CD14-positive monocyte (primary cell): ENCODE data around the gene TRPM2. TPM values are rescaled to one million over a fixed set of nuclear protein-coding genes. Genes with fewer than 3 reads are reported as not detected.

Source experiments
- DNase-seq, 3 donors: peaks; one replicate each; pipeline ENCODE4 v3.0.0-alpha.2; 2011 to 2022
- H2AFZ ChIP-seq: 2 replicates; pipeline ENCODE4 v1.6.0; 2012; ENCODE audit warnings: mild to moderate bottlenecking, low read depth, low read length, inconsistent platforms; ENCODE audit not compliant: insufficient read depth, poor library complexity, severe bottlenecking
- H3K27ac ChIP-seq, 2 donors: 1 replicate in 1 of 2; 2 replicates in 1 of 2; pipeline ENCODE4 v1.5.1; 2012 to 2013; ENCODE audit warnings: low read length in 2 of 2, control low read depth in 1 of 2, inconsistent platforms in 1 of 2, low read depth in 1 of 2, mild to moderate bottlenecking in 1 of 2
- H3K27me3 ChIP-seq, 2 donors: one replicate each; pipeline versions ENCODE4 v1.6.0 to v1.6.1; 2011 to 2013; ENCODE audit warnings: low read length in 2 of 2; ENCODE audit not compliant: control insufficient read depth in 2 of 2, insufficient read depth in 2 of 2
- H3K36me3 ChIP-seq, 2 donors: replicated peaks in 1 of 2; 1 replicate in 1 of 2; 2 replicates in 1 of 2; pipeline versions ENCODE4 v1.5.1 to v1.6.1; 2012 to 2013; ENCODE audit warnings: low read length in 2 of 2, control low read depth in 1 of 2, inconsistent platforms in 1 of 2, mild to moderate bottlenecking in 1 of 2; ENCODE audit not compliant: insufficient read depth in 2 of 2, control insufficient read depth in 1 of 2
- H3K4me1 ChIP-seq, 2 donors: 1 replicate in 1 of 2; 2 replicates in 1 of 2; pipeline versions ENCODE4 v1.5.1 to v1.6.1; 2012 to 2013; ENCODE audit warnings: low read length in 2 of 2, control low read depth in 1 of 2, inconsistent platforms in 1 of 2, mild to moderate bottlenecking in 1 of 2, moderate library complexity in 1 of 2; ENCODE audit not compliant: insufficient read depth in 2 of 2, control insufficient read depth in 1 of 2
- H3K4me2 ChIP-seq: replicated peaks from 2 replicates; pipeline ENCODE3; 2012; ENCODE audit warnings: low read length, moderate library complexity, mild to moderate bottlenecking; ENCODE audit not compliant: poor library complexity, severe bottlenecking; ENCODE audit errors: extremely low read depth
- H3K4me3 ChIP-seq, 3 experiments: fragments of 200-600 bp in 1 of 3; sonication (generic) in 1 of 3; replicated peaks in 1 of 3; 1 replicate in 2 of 3; 2 replicates in 1 of 3; pipeline ENCODE4 v1.5.1; 2011 to 2013; ENCODE audit warnings: low read length in 3 of 3, mild to moderate bottlenecking in 3 of 3, control low read depth in 2 of 3, low read depth in 2 of 3, inconsistent platforms in 1 of 3, moderate library complexity in 1 of 3
- H3K79me2 ChIP-seq: 2 replicates; pipeline ENCODE4 v1.6.0; 2012; ENCODE audit warnings: mild to moderate bottlenecking, control low read depth, inconsistent platforms, low read length, moderate library complexity; ENCODE audit not compliant: insufficient read depth
- H3K9ac ChIP-seq: 2 replicates; pipeline ENCODE4 v1.6.0; 2017; ENCODE audit warnings: low read length, mild to moderate bottlenecking; ENCODE audit not compliant: insufficient read depth, poor library complexity, severe bottlenecking
- H3K9me3 ChIP-seq, 2 donors: replicated peaks in 1 of 2; 1 replicate in 1 of 2; 2 replicates in 1 of 2; pipeline versions ENCODE4 v1.5.1 to v1.6.1; 2012 to 2013; ENCODE audit warnings: low read length in 2 of 2, control low read depth in 1 of 2; ENCODE audit not compliant: control insufficient read depth in 1 of 2, insufficient read depth in 1 of 2
- H4K20me1 ChIP-seq: 2 replicates; pipeline ENCODE4 v1.6.0; 2012; ENCODE audit warnings: mild to moderate bottlenecking, low read length, control low read depth, moderate library complexity; ENCODE audit not compliant: insufficient read depth
- H3K27ac Mint-ChIP-seq, 7 donors: one replicate each; pipeline ENCODE4 v1.8.0; 2020; ENCODE audit warnings: mild to moderate bottlenecking in 7 of 7, mixed read lengths in 7 of 7, moderate library complexity in 6 of 7, inconsistent platforms in 2 of 7
- H3K27me3 Mint-ChIP-seq, 3 donors: one replicate each; pipeline ENCODE4 v1.8.0; 2021 to 2022; ENCODE audit warnings: low read depth in 3 of 3, mild to moderate bottlenecking in 3 of 3, mixed read lengths in 3 of 3, moderate library complexity in 3 of 3, inconsistent platforms in 1 of 3
- H3K36me3 Mint-ChIP-seq, 2 donors: one replicate each; pipeline ENCODE4 v1.8.0; 2020; ENCODE audit warnings: mixed read lengths in 2 of 2, inconsistent platforms in 1 of 2, mild to moderate bottlenecking in 1 of 2
- H3K4me1 Mint-ChIP-seq: one replicate; pipeline ENCODE4 v1.8.0; 2020; ENCODE audit warnings: mild to moderate bottlenecking, mixed read lengths
- H3K4me3 Mint-ChIP-seq, 2 donors: one replicate each; pipeline ENCODE4 v1.8.0; 2020; ENCODE audit warnings: mild to moderate bottlenecking in 2 of 2, mixed read lengths in 2 of 2, moderate library complexity in 1 of 2
- H3K9me3 Mint-ChIP-seq, 7 donors: one replicate each; pipeline ENCODE4 v1.8.0; 2020 to 2022; ENCODE audit warnings: mixed read lengths in 7 of 7, mild to moderate bottlenecking in 6 of 7, moderate library complexity in 6 of 7, inconsistent platforms in 2 of 7
- WGBS: methylation state at CpG from one replicate; pipeline ENCODE4 v1.1.5; 2013; ENCODE audit warnings: missing lambda C conversion rate; ENCODE audit not compliant: insufficient coverage; 5-methylcytosine and 5-hydroxymethylcytosine counted together
- intact Hi-C, 2 donors: fragments of 100-400 bp; cut with micrococcal nuclease; formaldehyde crosslinking; loops; one replicate each; pipeline versions ENCODE4 v1.15.0 to v1.15.1; 2023
- polyA plus RNA-seq, 3 donors: library from polyadenylated mRNA; depleted of rRNA in 1 of 3; unstranded in 2 of 3; stranded (reverse) in 1 of 3; fragments of 300-500 nt in 2 of 3; fragments of >200 nt in 1 of 3; fragmentation: Illumina TruSeq in 2 of 3; gene quantifications; 1 replicate in 2 of 3; 2 replicates in 1 of 3; pipeline ENCODE4 v1.2.3, GENCODE V29; 2012 to 2021
- TF ChIP-seq, protein P1 (sequence below): fragments of 200-600 bp; IDR thresholded peaks from one replicate; pipeline ENCODE4 v1.8.0; 2022; ENCODE audit warnings: antibody characterized with exemption, mild to moderate bottlenecking

The TRPM2 gene
- polyA plus RNA-seq, 3 donors, result 7.6 to 21.6 (median 12.2) TPM

DNA sequence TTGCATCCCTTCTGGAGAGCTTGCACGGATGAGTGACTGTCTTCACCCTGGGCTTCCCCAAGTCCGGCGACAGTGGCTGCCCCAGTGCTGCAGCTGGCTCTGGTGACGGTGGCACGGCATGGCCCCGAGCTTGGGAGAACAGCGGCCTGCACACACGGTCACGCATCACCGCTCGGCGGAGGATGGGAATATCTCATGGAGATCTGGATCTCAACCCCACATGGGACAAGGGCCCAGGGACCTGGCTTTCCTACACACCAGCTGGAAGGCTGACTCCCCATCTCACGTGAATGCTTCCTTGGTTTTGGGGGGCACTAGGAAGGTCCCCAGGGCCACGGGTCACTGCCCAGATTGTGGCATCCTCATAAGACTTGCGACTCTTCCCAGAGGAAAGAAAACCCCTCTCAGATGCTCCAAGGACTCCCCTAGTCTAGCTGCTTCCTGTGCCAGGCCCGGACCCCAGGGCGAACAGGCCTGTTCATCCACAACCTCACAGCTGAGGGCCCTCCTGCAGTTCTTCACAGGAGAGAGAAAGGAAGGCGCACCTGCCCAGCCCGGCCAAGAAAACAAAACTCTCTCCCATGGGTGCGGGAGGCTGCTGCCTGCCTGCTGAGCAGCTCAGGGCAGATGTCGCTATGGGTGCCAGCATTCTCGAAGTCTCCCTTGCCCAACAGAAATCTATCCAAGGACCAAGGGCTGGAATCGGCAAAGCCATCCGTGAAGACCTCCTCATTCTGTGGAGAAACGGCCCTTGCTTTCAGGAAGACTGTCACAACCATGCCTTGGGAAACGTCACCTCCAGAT is 24.1 kb upstream of the TRPM2 start:
- Mint-ChIP-seq H3K4me3 (no peak overlapping the region), H3K4me1 (no peaks in the 10 kb centered on the region), H3K27ac (peak overlapping the region in 2 of 7 donors; percentile 32 to 50), H3K9me3 (no peaks in the 10 kb centered on the region), H3K27me3 (no peaks in the 10 kb centered on the region), H3K36me3 (peaks cover 16 to 37% of the 10 kb centered on the region in 2 donors)
- no peak for DNase-seq
- peaks cover 13% of the 10 kb centered on the region for H4K20me1 ChIP-seq
- H3K4me3 ChIP-seq, result no peak overlapping the region
- 90% methylated on average over 22 of the region's 26 CpGs for WGBS
- H3K79me2 ChIP-seq, result no peaks in the 10 kb centered on the region
- no peaks in the 10 kb centered on the region for H3K4me1 ChIP-seq
- intact Hi-C loops, result no loop called here
- no peaks in the 10 kb centered on the region for H3K27me3 ChIP-seq
- H3K4me2 ChIP-seq, result no peak overlapping the region
- no peak overlapping the region for H3K9ac ChIP-seq
- TF ChIP-seq, protein P1, sequence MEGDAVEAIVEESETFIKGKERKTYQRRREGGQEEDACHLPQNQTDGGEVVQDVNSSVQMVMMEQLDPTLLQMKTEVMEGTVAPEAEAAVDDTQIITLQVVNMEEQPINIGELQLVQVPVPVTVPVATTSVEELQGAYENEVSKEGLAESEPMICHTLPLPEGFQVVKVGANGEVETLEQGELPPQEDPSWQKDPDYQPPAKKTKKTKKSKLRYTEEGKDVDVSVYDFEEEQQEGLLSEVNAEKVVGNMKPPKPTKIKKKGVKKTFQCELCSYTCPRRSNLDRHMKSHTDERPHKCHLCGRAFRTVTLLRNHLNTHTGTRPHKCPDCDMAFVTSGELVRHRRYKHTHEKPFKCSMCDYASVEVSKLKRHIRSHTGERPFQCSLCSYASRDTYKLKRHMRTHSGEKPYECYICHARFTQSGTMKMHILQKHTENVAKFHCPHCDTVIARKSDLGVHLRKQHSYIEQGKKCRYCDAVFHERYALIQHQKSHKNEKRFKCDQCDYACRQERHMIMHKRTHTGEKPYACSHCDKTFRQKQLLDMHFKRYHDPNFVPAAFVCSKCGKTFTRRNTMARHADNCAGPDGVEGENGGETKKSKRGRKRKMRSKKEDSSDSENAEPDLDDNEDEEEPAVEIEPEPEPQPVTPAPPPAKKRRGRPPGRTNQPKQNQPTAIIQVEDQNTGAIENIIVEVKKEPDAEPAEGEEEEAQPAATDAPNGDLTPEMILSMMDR, result no peak
- peaks cover 29 to 37% of the 10 kb centered on the region in 2 donors for H3K36me3 ChIP-seq
- no peaks in the 10 kb centered on the region for H3K9me3 ChIP-seq
- no peak overlapping the region for H2AFZ ChIP-seq
- H3K27ac ChIP-seq, result no peak overlapping the region

DNA sequence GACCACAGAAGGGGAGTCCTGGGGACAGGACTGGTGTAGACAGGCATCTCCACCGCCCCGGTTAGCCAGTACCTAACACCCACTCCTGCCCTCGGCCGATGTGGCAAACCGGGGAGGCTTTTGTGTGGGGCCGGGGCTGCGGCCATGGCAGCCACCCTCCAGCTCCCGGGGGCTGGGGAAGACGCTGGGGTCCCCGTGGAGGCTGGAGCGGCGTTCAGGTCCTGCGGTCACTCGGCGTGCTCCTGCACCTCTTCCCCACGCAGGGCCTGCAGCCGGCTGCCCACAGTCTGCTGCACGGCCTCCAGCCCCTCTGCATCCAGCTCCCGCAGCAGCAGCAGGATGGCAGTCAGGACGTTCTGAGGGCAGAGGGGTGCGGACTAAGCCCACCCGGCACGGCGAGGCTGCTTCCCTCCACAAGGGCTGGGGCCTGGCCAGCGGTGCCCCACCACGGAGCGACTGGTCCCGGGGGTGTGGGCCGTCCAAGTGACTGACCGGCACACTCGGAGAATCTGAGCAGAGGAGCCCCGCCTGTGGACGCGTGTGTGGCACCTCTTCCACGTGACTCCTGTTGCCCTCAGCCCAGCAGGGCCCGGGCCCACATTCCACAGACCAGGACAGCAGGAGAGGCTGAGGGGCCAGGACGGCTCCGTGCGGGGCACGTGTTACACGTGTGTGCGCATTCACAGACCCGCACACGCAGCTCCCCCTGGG is 23.3 kb upstream of the TRPM2 start:
- Mint-ChIP-seq H3K4me1 (no peaks in the 10 kb centered on the region), H3K27me3 (no peaks in the 10 kb centered on the region), H3K4me3 (no peak overlapping the region), H3K36me3 (peaks cover 13 to 28% of the 10 kb centered on the region in 2 donors), H3K27ac (no peak overlapping the region), H3K9me3 (no peaks in the 10 kb centered on the region)
- no peak for DNase-seq
- Histone ChIP-seq H3K4me2 (no peak overlapping the region), H3K4me3 (no peak overlapping the region), H3K27me3 (no peaks in the 10 kb centered on the region), H3K9ac (no peak overlapping the region), H3K36me3 (peaks cover 22 to 29% of the 10 kb centered on the region in 2 donors), H2AFZ (no peak overlapping the region), H4K20me1 (peaks cover 13% of the 10 kb centered on the region), H3K27ac (no peak overlapping the region), H3K4me1 (no peaks in the 10 kb centered on the region), H3K9me3 (no peaks in the 10 kb centered on the region), H3K79me2 (no peaks in the 10 kb centered on the region)
- 93% methylated on average over 40 of the region's 44 CpGs for WGBS
- intact Hi-C loops, result loop anchor here in 1 of 2 donors (10.0 kb wide), 2 partner anchors 55 to 545 kb away; partner anchors contain the start of gene RRP1
- TF ChIP-seq, protein P1, result no peak
